ENCODE measurements around the gene NRCAM. TPM values are rescaled to one million over a fixed set of nuclear protein-coding genes. Genes with fewer than 3 reads are reported as not detected.

Gene NRCAM
- total RNA-seq, 1 donor from 2014 or later, result 9.3 TPM

DNA sequence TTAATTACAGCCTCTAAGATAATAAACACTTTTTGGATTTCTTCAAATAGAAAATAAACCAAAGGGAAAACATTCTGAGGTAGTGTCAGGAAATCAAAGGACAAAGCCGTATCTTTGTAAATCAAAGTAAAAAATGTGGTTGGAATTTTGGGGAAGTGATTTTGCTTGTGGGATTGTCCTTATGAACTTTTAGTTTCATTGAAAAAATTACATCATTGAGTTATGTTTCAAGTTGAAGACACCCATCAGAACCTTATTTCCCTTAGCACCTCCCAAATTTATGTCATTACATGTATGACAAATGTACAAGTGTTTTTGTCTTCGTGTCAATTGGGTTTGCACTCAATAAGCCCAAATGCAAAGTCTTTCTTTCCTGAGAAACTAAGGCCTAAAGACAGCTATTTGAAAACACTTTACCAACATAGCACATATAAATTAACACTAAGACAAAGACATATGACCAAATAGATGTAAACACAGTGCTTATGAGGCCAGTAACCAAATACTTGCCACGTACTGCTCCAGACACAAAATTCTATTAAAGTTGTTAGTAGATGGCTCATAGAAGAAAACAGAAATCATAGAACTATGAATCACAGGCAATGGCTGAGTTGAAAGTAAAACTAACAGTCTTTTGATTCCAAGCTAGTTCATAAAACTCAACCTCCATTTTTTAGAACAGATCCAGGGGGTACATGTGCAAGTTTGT is 299.2 kb downstream of the NRCAM start:
- no peak overlapping the region for H3K27ac Mint-ChIP-seq (ENCODE audit: unreplicated experiment)
- no peaks in the 10 kb centered on the region for H3K27me3 Mint-ChIP-seq (ENCODE audit: low read depth, unreplicated experiment)
- H3K36me3 Mint-ChIP-seq (ENCODE audit: low read depth, unreplicated experiment), result no peaks in the 10 kb centered on the region
- no peak overlapping the region for H3K9ac ChIP-seq (ENCODE audit: low read length)
- FAIRE-seq, result no peak
- no peaks in the 10 kb centered on the region for H3K27me3 ChIP-seq (ENCODE audit: insufficient read depth, low read length)
- TF ChIP-seq CTCF (IDR thresholded peaks at IDR 0.05; ENCODE audit: insufficient read depth, low read depth, low read length) (no peak), EZH2 (IDR thresholded peaks at IDR 0.05; ENCODE audit: insufficient read depth, low read length) (no peak)
- H3K4me3 Mint-ChIP-seq (ENCODE audit: unreplicated experiment), result no peak overlapping the region
- no peaks in the 10 kb centered on the region for H3K9me3 Mint-ChIP-seq (ENCODE audit: unreplicated experiment)
- no peak for DNase-seq (ENCODE audit: low read depth)
- no peak overlapping the region for H2AFZ ChIP-seq (ENCODE audit: low read depth, low read length)
- H3K4me1 Mint-ChIP-seq (ENCODE audit: low read depth, unreplicated experiment), result peaks cover 2% of the 10 kb centered on the region
- H3K4me3 ChIP-seq (ENCODE audit: insufficient read depth, low read depth, low read length), result no peak overlapping the region
- H3K4me2 ChIP-seq (ENCODE audit: low read length), result no peak overlapping the region
- no peaks in the 10 kb centered on the region for H3K79me2 ChIP-seq (ENCODE audit: insufficient read depth, low read length)
- no peaks in the 10 kb centered on the region for H4K20me1 ChIP-seq (ENCODE audit: insufficient read depth, low read length)
- no peak overlapping the region for H3K27ac ChIP-seq (ENCODE audit: low read depth, low read length)
- H3K4me1 ChIP-seq (ENCODE audit: insufficient read depth, low read length), result no peaks in the 10 kb centered on the region
- no peaks in the 10 kb centered on the region for H3K9me3 ChIP-seq (ENCODE audit: insufficient read depth, low read depth, low read length)
- H3K36me3 ChIP-seq (ENCODE audit: insufficient read depth, low read length), result no peaks in the 10 kb centered on the region

GRCh38 chr7:108152198-108152597 is 304.0 kb downstream of the NRCAM start:
- H3K4me2 ChIP-seq (ENCODE audit: low read length), result no peak overlapping the region
- DNase-seq (ENCODE audit: low read depth) (no peak), FAIRE-seq (no peak)
- no peaks in the 10 kb centered on the region for H3K9me3 ChIP-seq (ENCODE audit: insufficient read depth, low read depth, low read length)
- Mint-ChIP-seq H3K4me3 (ENCODE audit: unreplicated experiment) (no peak overlapping the region), H3K9me3 (ENCODE audit: unreplicated experiment) (no peaks in the 10 kb centered on the region), H3K4me1 (ENCODE audit: low read depth, unreplicated experiment) (peaks cover 9% of the 10 kb centered on the region), H3K27ac (ENCODE audit: unreplicated experiment) (no peak overlapping the region), H3K27me3 (ENCODE audit: low read depth, unreplicated experiment) (no peaks in the 10 kb centered on the region), H3K36me3 (ENCODE audit: low read depth, unreplicated experiment) (no peaks in the 10 kb centered on the region)
- no peaks in the 10 kb centered on the region for H3K27me3 ChIP-seq (ENCODE audit: insufficient read depth, low read length)
- H3K79me2 ChIP-seq (ENCODE audit: insufficient read depth, low read length), result no peaks in the 10 kb centered on the region
- H2AFZ ChIP-seq (ENCODE audit: low read depth, low read length), result no peak overlapping the region
- TF ChIP-seq CTCF (IDR thresholded peaks at IDR 0.05; ENCODE audit: insufficient read depth, low read depth, low read length) (no peak), EZH2 (IDR thresholded peaks at IDR 0.05; ENCODE audit: insufficient read depth, low read length) (no peak)
- no peaks in the 10 kb centered on the region for H3K36me3 ChIP-seq (ENCODE audit: insufficient read depth, low read length)
- no peak overlapping the region for H3K9ac ChIP-seq (ENCODE audit: low read length)
- H3K4me1 ChIP-seq (ENCODE audit: insufficient read depth, low read length), result no peaks in the 10 kb centered on the region
- H3K27ac ChIP-seq (ENCODE audit: low read depth, low read length), result no peak overlapping the region
- H3K4me3 ChIP-seq (ENCODE audit: insufficient read depth, low read depth, low read length), result no peak overlapping the region
- no peaks in the 10 kb centered on the region for H4K20me1 ChIP-seq (ENCODE audit: insufficient read depth, low read length)

DNA sequence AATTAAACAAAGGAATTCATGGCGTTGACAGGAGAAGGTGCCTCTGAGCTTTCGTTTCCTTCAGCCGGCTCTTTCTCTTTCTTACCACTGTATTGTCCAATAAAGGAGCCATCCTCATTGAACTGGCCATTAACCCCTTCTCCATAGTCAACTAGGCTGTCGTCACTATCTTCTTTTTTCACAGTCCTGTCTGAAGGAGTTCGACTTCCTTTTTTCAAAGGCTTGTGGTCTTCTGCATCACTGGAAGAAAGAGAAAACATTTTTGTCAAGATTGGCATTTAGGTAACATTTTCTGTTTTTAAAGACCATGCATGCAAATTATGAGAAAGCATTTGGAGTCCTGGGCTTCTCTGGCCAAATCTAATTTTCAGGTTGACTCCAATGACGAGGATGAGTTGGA is 306.3 kb downstream of the NRCAM start:
- no peak overlapping the region for H3K4me3 ChIP-seq (ENCODE audit: insufficient read depth, low read depth, low read length)
- H3K79me2 ChIP-seq (ENCODE audit: insufficient read depth, low read length), result no peaks in the 10 kb centered on the region
- no peaks in the 10 kb centered on the region for H3K36me3 ChIP-seq (ENCODE audit: insufficient read depth, low read length)
- H3K4me1 ChIP-seq (ENCODE audit: insufficient read depth, low read length), result no peaks in the 10 kb centered on the region
- peaks cover 9% of the 10 kb centered on the region for H3K4me1 Mint-ChIP-seq (ENCODE audit: low read depth, unreplicated experiment)
- TF ChIP-seq EZH2 (IDR thresholded peaks at IDR 0.05; ENCODE audit: insufficient read depth, low read length) (no peak), CTCF (IDR thresholded peaks at IDR 0.05; ENCODE audit: insufficient read depth, low read depth, low read length) (no peak)
- H4K20me1 ChIP-seq (ENCODE audit: insufficient read depth, low read length), result no peaks in the 10 kb centered on the region
- no peak for FAIRE-seq
- no peaks in the 10 kb centered on the region for H3K36me3 Mint-ChIP-seq (ENCODE audit: low read depth, unreplicated experiment)
- H3K4me2 ChIP-seq (ENCODE audit: low read length), result no peak overlapping the region
- no peaks in the 10 kb centered on the region for H3K9me3 ChIP-seq (ENCODE audit: insufficient read depth, low read depth, low read length)
- H3K9me3 Mint-ChIP-seq (ENCODE audit: unreplicated experiment), result no peaks in the 10 kb centered on the region
- no peaks in the 10 kb centered on the region for H3K27me3 Mint-ChIP-seq (ENCODE audit: low read depth, unreplicated experiment)
- H3K4me3 Mint-ChIP-seq (ENCODE audit: unreplicated experiment), result no peak overlapping the region
- no peak for DNase-seq (ENCODE audit: low read depth)
- H3K27ac ChIP-seq (ENCODE audit: low read depth, low read length), result no peak overlapping the region
- no peak overlapping the region for H3K9ac ChIP-seq (ENCODE audit: low read length)
- H3K27me3 ChIP-seq (ENCODE audit: insufficient read depth, low read length), result no peaks in the 10 kb centered on the region
- no peak overlapping the region for H2AFZ ChIP-seq (ENCODE audit: low read depth, low read length)
- H3K27ac Mint-ChIP-seq (ENCODE audit: unreplicated experiment), result no peak overlapping the region
